OCI-LY1 (cell line): ENCODE results near the gene C8G.
A peak's percentile ranks its signal among the peaks of the same experiment; 100 is the strongest.

Source experiments
- H2AFZ ChIP-seq: fragments of 200-600 bp; sonication (generic), shearing (Covaris generic); 2 replicates; pipeline ENCODE4 v1.6.0; 2014; ENCODE audit warnings: antibody characterized with exemption, mild to moderate bottlenecking, low read length
- H3F3A ChIP-seq: fragments of 200-600 bp; sonication (generic), shearing (Covaris generic); 2 replicates; pipeline ENCODE4 v1.6.0; 2014; ENCODE audit warnings: mild to moderate bottlenecking, antibody characterized with exemption, low read length, moderate library complexity; ENCODE audit not compliant: insufficient read depth
- H3K27ac ChIP-seq: fragments of 200-600 bp; sonication (generic); 2 replicates; pipeline ENCODE4 v1.5.1; 2014; ENCODE audit warnings: low read length, mixed run types, mild to moderate bottlenecking, low read depth; ENCODE audit not compliant: poor library complexity, severe bottlenecking
- H3K27me3 ChIP-seq: fragments of 200-600 bp; sonication (generic); 2 replicates; pipeline ENCODE4 v1.6.0; 2014; ENCODE audit warnings: antibody characterized with exemption, mild to moderate bottlenecking, low read length, moderate library complexity; ENCODE audit not compliant: insufficient read depth
- H3K36me3 ChIP-seq: fragments of 200-600 bp; sonication (generic); 2 replicates; pipeline ENCODE4 v1.6.1; 2014; ENCODE audit warnings: mild to moderate bottlenecking, antibody characterized with exemption, low read length, moderate library complexity, mixed read lengths; ENCODE audit not compliant: insufficient read depth
- H3K4me1 ChIP-seq: fragments of 200-600 bp; sonication (generic); 2 replicates; pipeline ENCODE4 v1.5.1; 2014; ENCODE audit warnings: mild to moderate bottlenecking, low read length, moderate library complexity; ENCODE audit not compliant: insufficient read depth, severe bottlenecking
- H3K4me2 ChIP-seq: fragments of 200-600 bp; sonication (generic), shearing (Covaris generic); 2 replicates; pipeline ENCODE4 v1.6.1; 2014; ENCODE audit warnings: low read length
- H3K4me3 ChIP-seq: fragments of 200-600 bp; sonication (generic); 2 replicates; pipeline ENCODE4 v1.5.1; 2014; ENCODE audit warnings: low read length, low read depth, mild to moderate bottlenecking, mixed read lengths; ENCODE audit not compliant: poor library complexity, severe bottlenecking
- H3K79me2 ChIP-seq: fragments of 200-600 bp; shearing (Covaris generic); 2 replicates; pipeline ENCODE4 v1.6.1; 2016; ENCODE audit warnings: mixed run types, low read length, mixed read lengths; ENCODE audit not compliant: insufficient read depth
- H3K9ac ChIP-seq: fragments of 200-600 bp; sonication (generic), shearing (Covaris generic); 2 replicates; pipeline ENCODE4 v1.6.1; 2014; ENCODE audit warnings: mild to moderate bottlenecking, low read length, mixed read lengths
- H3K9me2 ChIP-seq: fragments of 200-600 bp; sonication (generic), shearing (Covaris generic); 2 replicates; pipeline ENCODE4 v1.6.1; 2014; ENCODE audit warnings: low read depth, mild to moderate bottlenecking, low read length, mixed read lengths
- H3K9me3 ChIP-seq: fragments of 200-600 bp; shearing (Covaris generic); 2 replicates; pipeline ENCODE4 v1.6.1; 2014; ENCODE audit warnings: low read length, mixed read lengths
- H4K20me1 ChIP-seq: fragments of 200-600 bp; sonication (generic), shearing (Covaris generic); 2 replicates; pipeline ENCODE4 v1.6.0; 2016; ENCODE audit warnings: mild to moderate bottlenecking, low read length; ENCODE audit not compliant: insufficient read depth
- EZH2 ChIP-seq: fragments of 200-600 bp; sonication (generic), shearing (Covaris generic); IDR thresholded peaks from 2 replicates; pipeline ENCODE4 v1.8.0; 2017; ENCODE audit warnings: borderline replicate concordance, mixed run types, mild to moderate bottlenecking, antibody characterized with exemption, low read length, moderate library complexity, mixed read lengths
- TF ChIP-seq, protein P1 (sequence below): fragments of 200-600 bp; sonication (generic), shearing (Covaris generic); IDR thresholded peaks from 2 replicates; pipeline ENCODE4 v1.5.1; 2017; ENCODE audit warnings: mild to moderate bottlenecking, antibody characterized with exemption, low read length, moderate library complexity, mixed read lengths

The C8G gene

GRCh38 chr9:136899196-136899595, 45.8 kb upstream of the C8G start:
- Histone ChIP-seq H3K9me3 (no peaks in the 10 kb centered on the region), H3K27ac (peak overlapping the region; percentile 20), H3K79me2 (no peaks in the 10 kb centered on the region), H3K27me3 (no peaks in the 10 kb centered on the region), H3K4me3 (no peak overlapping the region), H3F3A (no peaks in the 10 kb centered on the region), H3K9ac (no peak overlapping the region; the same call in 1 of the 2 replicates), H3K4me2 (no peak overlapping the region), H4K20me1 (no peaks in the 10 kb centered on the region), H3K4me1 (peaks cover 61% of the 10 kb centered on the region), H3K9me2 (no peaks in the 10 kb centered on the region), H3K36me3 (peaks cover 62% of the 10 kb centered on the region), H2AFZ (no peak overlapping the region)
- TF ChIP-seq EZH2 = no peak
- TF ChIP-seq, protein P1, sequence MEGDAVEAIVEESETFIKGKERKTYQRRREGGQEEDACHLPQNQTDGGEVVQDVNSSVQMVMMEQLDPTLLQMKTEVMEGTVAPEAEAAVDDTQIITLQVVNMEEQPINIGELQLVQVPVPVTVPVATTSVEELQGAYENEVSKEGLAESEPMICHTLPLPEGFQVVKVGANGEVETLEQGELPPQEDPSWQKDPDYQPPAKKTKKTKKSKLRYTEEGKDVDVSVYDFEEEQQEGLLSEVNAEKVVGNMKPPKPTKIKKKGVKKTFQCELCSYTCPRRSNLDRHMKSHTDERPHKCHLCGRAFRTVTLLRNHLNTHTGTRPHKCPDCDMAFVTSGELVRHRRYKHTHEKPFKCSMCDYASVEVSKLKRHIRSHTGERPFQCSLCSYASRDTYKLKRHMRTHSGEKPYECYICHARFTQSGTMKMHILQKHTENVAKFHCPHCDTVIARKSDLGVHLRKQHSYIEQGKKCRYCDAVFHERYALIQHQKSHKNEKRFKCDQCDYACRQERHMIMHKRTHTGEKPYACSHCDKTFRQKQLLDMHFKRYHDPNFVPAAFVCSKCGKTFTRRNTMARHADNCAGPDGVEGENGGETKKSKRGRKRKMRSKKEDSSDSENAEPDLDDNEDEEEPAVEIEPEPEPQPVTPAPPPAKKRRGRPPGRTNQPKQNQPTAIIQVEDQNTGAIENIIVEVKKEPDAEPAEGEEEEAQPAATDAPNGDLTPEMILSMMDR = peak; percentile 34

GRCh38 chr9:136900556-136900955, 44.5 kb upstream of the C8G start:
- no peaks in the 10 kb centered on the region for H3K79me2 ChIP-seq
- no peak overlapping the region for H3K9ac ChIP-seq
- peaks cover 61% of the 10 kb centered on the region for H3K36me3 ChIP-seq
- no peaks in the 10 kb centered on the region for H3F3A ChIP-seq
- H2AFZ ChIP-seq = no peak overlapping the region
- H3K27me3 ChIP-seq = no peaks in the 10 kb centered on the region
- no peaks in the 10 kb centered on the region for H3K9me2 ChIP-seq
- H3K4me3 ChIP-seq = no peak overlapping the region
- H3K27ac ChIP-seq = no peak overlapping the region
- H3K9me3 ChIP-seq = no peaks in the 10 kb centered on the region
- TF ChIP-seq, protein P1 = no peak
- TF ChIP-seq EZH2 = no peak
- no peaks in the 10 kb centered on the region for H4K20me1 ChIP-seq
- peaks cover 61% of the 10 kb centered on the region for H3K4me1 ChIP-seq
- no peak overlapping the region for H3K4me2 ChIP-seq

DNA sequence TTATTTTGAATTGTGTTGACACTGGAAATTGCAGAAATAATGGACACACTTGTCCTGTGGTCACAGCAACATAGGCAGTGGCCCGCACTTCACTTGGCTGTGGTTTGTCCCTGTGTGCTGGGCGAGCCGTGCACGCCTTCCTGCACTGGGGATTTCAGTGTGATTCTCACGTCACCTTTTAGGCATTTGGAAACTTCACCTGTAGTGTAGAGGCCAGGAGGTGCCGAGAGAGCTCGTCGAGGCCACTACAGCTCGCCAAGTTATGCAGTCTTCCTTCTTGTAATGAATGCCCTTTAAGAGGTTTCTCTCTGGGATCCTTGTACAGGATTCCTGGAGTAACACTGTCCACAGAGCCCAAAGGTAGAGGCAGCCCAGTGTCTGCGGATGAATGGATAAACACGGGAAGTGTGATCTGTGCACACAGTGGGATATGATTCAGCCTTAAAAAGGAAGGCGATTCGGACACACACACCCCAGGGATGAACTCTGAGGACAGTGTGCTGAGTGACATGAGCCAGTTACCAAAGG, 44.0 kb upstream of the C8G start:
- peak overlapping the region; percentile 79 for H3K27ac ChIP-seq
- peak overlapping the region; percentile 25; the same call in 1 of the 2 replicates for H3K4me2 ChIP-seq
- no peaks in the 10 kb centered on the region for H3K79me2 ChIP-seq
- no peaks in the 10 kb centered on the region for H3K9me3 ChIP-seq
- H3K4me1 ChIP-seq = peaks cover 57% of the 10 kb centered on the region
- H3K36me3 ChIP-seq = peaks cover 66% of the 10 kb centered on the region
- H2AFZ ChIP-seq = no peak overlapping the region
- no peaks in the 10 kb centered on the region for H4K20me1 ChIP-seq
- TF ChIP-seq, protein P1 = no peak
- no peak for TF ChIP-seq EZH2
- H3K4me3 ChIP-seq = no peak overlapping the region
- no peaks in the 10 kb centered on the region for H3F3A ChIP-seq
- H3K9me2 ChIP-seq = no peaks in the 10 kb centered on the region
- no peaks in the 10 kb centered on the region for H3K27me3 ChIP-seq
- H3K9ac ChIP-seq = no peak overlapping the region; the same call in 1 of the 2 replicates
